Measurements from ENCODE around the gene RGL1. TPM values are rescaled to one million over a fixed set of nuclear protein-coding genes. Genes with fewer than 3 reads are reported as not detected.

The RGL1 gene
- total and polyA plus RNA-seq, 3 experiments from 2014 or later: 0.97 to 3.3 (median 3.3) TPM

Other genes with a start within 250 kb of the RGL1 start
- gene NCF2, start 214.7 kb upstream of the RGL1 start, total RNA-seq: 1 to 10 TPM; 3.6 to 4.6 TPM
- 0.30 TPM for gene NCF2, start 214.7 kb upstream of the RGL1 start, polyA plus RNA-seq
- gene ARPC5, start 169.3 kb upstream of the RGL1 start, total RNA-seq: 100 to 1,000 TPM; 142 to 146 TPM
- 414 TPM for gene ARPC5, start 169.3 kb upstream of the RGL1 start, polyA plus RNA-seq
- not detected for gene APOBEC4, start 151.8 kb upstream of the RGL1 start, total RNA-seq
- not detected for gene APOBEC4, start 151.8 kb upstream of the RGL1 start, polyA plus RNA-seq
- gene COLGALT2, start 232.6 kb downstream of the RGL1 start, total RNA-seq: 1 to 10 TPM; 3.3 to 4.2 TPM
- 1.2 TPM for gene COLGALT2, start 232.6 kb downstream of the RGL1 start, polyA plus RNA-seq
- 10 to 100 TPM; 44.4 to 44.8 TPM for gene TSEN15, start 246.6 kb downstream of the RGL1 start, total RNA-seq
- gene TSEN15, start 246.6 kb downstream of the RGL1 start, polyA plus RNA-seq: 54.3 TPM